Prostate gland (tissue), 2 donors: Measurements from ENCODE around the gene BTBD1.

Source experiments
- CTCF ChIP-seq, 4 experiments: fragments of 200-600 bp in 2 of 4; fragments of 450-650 bp in 2 of 4; sonication (generic) in 2 of 4; IDR thresholded peaks; 1 replicate in 3 of 4; 2 replicates in 1 of 4; pipeline ENCODE4 v1.5.1; 2016 to 2019; ENCODE audit warnings: antibody characterized with exemption in 4 of 4, mild to moderate bottlenecking in 2 of 4, moderate library complexity in 2 of 4
- POLR2A ChIP-seq: fragments of 450-650 bp; IDR thresholded peaks from one replicate; pipeline ENCODE4 v1.6.1; 2016; ENCODE audit warnings: antibody characterized with exemption, mild to moderate bottlenecking

- peak in 3 of 4 experiments; percentile 15 to 24 (median 23) for TF ChIP-seq CTCF (IDR thresholded peaks at IDR 0.05)
- TF ChIP-seq POLR2A = peak; percentile 94
These were observed at the start of gene BTBD1 for GRCh38 chr15:83066734-83067637.
